ENCODE measurements around the gene NOL4L.

NOL4L gene

DNA sequence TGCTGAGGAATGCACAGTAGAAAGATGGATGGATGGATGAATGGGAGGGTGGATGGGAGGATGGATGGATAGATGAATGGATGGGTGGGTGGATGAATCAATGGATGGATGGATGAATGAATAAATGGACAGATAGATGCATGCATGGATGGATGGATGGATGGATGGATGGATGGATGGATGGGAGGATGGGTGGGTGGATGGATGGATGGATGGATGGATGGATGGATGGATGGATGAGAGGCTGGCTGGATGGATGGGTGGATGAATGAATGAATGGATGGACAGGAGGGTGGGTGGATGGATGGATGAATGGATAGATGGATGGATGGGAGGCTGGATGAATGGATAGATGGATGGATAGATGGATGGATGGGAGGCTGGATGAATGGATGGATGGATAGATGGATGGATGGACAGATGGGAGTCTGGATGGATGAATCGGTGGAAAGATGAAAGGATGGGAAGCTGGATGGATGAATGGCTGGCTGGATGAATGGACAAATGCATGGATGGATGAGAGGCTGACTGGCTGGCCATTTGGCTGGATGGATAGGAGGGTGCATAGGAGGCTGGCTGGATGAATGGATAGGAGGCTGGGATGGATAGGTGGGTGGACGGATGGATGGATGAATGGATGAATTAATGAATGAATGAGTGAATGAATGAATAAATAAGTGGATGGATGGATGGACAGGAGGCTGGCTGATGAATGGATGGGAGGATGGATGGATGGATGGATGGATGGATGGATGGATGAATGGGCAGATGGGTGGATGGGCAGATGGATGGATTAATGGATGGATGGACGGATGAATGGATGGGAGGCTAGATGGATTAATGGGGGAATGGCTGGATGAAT is 28.3 kb upstream of the NOL4L start:
- DNase-seq = no peak

- no peak for DNase-seq
Measured at GRCh38 chr20:32612351-32613191, 27.4 kb upstream of the NOL4L start.

GRCh38 chr20:32611868-32612267 is 26.7 kb upstream of the NOL4L start:
- peak; percentile 48 for DNase-seq

- DNase-seq = no peak
Measured at GRCh38 chr20:32611286-32611685, 26.2 kb upstream of the NOL4L start.

- DNase-seq = no peak
Measured at GRCh38 chr20:32610472-32611218, 25.5 kb upstream of the NOL4L start.

GRCh38 chr20:32609993-32610392 is 24.9 kb upstream of the NOL4L start:
- DNase-seq = no peak

DNA sequence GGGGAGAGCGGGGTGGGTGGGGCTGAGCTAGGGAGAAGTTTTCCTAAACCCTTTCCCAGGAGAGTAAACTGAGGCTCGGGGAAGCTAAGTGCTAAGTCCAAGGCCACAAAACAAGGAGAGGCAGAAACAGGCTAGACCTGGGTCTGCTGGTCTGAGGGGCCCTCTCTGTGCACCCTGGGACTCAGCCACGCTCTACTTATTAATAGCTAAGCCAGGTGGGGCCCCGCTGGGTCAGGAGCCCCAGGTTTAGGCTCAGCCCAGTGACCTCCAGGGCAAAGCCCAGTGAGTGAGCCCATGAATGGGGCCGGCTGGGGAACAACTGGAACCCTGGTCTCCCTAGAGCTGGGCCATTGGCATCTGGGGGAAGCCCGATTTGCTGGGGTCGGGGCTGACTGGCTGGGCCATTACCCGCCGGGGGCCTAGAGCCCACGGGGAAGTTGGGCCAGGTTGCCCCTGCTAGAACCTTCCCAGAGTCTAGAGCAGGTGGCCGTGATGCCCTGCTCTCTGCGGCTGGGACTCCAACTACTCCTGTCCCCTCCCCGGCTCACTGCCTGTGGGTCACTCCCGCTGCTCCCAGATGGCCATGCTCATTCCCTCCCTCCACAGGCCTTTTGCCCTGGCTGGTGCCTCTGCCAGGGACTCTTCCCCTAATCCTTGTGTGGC is 24.1 kb upstream of the NOL4L start:
- DNase-seq = no peak

- no peak for DNase-seq
Measured at GRCh38 chr20:32608664-32609015, 23.5 kb upstream of the NOL4L start.

- no peak for DNase-seq
Measured at GRCh38 chr20:32607727-32608663, 22.9 kb upstream of the NOL4L start.

GRCh38 chr20:32607324-32607723 is 22.2 kb upstream of the NOL4L start:
- DNase-seq = no peak

DNA sequence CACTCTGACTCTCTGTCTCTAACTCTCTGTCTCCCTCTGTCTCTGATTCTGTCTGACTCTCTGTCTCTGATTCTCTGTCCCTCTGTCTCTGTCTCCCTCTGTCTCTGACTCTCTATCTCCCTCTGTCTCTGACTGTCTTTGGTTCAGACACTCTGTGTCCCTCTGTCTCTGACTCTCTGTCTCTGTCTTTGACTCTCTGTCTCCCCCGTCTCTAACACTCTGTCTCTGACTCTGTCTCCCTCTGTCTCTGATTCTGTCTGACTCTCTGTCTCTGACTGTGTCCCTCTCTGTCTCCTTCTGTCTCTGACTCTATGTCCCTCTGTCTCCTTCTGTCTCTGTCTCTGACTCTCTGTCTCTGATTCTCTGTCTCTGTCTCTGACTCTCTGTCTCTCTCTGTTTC is 21.7 kb upstream of the NOL4L start:
- DNase-seq = no peak

- no peak for DNase-seq
Measured at GRCh38 chr20:32606107-32606506, 21.0 kb upstream of the NOL4L start.

DNA sequence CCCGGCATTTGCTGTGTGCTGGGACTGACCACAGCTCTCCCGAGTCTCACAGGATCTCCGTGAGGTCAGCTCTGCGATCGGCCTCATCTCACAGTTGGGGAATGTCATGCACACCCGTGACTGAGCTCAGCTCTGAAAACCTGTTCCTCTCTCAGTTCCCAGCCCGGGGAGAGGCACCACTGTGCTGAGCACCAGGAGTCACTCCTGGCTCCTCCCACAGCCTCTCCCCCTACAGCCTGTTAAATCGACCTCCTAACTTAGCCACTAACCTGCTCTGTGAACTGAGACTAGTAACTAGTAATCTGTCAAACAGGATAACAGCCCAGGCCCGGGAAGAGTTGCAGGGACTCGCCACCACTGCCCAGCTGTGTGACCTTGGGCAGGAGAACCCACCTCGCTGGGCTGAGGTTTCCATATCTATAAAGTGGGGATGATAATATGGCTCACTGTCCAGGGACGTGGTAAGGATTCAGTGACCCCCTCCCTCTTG is 20.1 kb upstream of the NOL4L start:
- DNase-seq = no peak

DNA sequence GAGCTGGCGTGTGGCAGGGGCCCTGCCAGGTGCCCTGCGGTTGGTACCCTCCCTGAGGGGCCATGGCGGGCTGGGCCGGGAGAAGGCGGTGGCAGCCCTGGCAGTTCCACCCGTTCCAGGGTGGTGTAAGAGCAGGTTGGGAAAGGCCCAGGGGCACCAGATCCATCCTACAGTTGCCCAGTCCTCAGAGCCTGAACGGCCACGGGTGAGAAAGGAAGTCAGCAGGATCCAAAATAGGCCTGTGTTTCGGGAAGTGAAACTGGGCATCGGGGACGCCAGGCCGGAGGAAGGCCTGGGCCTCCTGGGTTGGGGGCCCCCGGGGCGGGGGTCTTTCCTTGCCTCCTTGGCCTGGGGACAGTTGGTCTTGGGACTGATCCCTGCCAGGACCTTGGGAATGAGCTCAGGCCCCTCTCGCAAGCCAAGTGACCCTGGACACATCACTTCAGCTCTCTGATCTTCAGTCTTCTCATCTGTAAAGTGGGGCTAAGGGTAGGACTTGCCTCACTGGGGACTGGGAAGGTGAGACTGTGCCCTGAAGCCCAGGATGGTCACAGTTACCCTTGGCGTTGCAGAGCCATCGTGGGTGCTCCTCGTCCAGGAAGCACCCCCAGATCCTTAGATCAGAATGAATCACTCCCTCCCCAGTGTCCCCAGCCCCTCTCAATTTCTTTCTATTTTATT is 18.1 kb upstream of the NOL4L start:
- no peak for DNase-seq

- no peak for DNase-seq
Measured at GRCh38 chr20:32602273-32602672, 17.1 kb upstream of the NOL4L start.

DNA sequence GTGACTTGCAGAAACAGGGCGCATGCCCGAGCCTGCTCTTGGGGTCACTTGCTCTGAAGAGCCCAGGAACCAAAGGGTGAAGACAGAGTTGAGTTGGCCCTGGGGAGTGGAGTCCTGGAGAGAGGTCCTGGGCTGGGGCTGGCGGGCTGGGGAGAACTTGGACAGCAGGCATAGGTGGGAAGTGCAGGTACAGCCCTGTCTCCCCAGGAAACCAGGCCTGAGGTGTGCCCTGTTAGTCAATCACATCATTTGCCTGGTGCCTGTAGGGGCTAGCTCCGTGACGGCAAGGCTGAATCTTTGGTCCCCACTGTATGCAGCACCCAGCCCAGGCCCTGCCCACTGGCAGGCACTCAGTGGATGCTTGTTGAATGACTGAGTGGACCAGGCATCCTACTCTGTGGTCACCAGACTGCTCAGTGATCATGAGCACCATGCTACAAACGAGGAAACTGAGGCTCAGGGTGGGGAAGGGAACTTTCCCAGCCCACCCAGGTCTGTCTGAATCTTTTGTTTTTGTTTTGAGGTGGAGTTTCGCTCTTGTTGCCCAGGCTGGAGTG is 15.6 kb upstream of the NOL4L start:
- no peak for DNase-seq

- no peak for DNase-seq
Measured at GRCh38 chr20:32599783-32600340, 14.7 kb upstream of the NOL4L start.

- DNase-seq = no peak
Measured at GRCh38 chr20:32598606-32599005, 13.5 kb upstream of the NOL4L start.

DNA sequence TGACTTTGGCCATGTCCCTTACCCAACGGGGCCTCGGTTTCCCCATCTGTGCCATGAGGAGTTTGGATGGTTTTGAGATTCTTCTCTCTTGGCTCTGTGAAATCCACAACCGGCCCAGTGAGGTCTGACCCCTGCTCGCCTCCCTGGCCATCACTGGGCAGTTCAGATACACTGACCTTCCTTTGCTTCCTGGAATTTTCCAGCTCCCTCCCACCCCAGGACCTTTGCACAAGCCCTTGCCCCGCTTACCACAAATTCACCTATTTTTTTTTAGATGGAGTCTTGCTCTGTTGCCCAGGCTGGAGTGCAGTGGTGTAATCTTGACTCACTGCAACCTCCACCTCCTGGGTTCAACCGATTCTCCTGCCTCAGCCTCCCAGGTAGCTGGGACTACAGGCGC is 12.6 kb upstream of the NOL4L start:
- DNase-seq = no peak

- no peak for DNase-seq
Measured at GRCh38 chr20:32596681-32597252, 11.6 kb upstream of the NOL4L start.

Measured in hematopoietic multipotent progenitor cell treated with erythropoietin and hydrocortisone succinate and interleukin-3 and kit ligand, for 6 days (in vitro differentiated cells).